K562 (cell line): ENCODE measurements around the gene PGM5.
"Not testable (repeated sequence)": the region's sequence is repeated elsewhere in the genome, so short reads cannot be mapped to it uniquely, and the experiment has no call there.

Experiments
- CBFB ChIP-seq: sonication (generic); formaldehyde crosslinking; IDR thresholded peaks from 2 replicates; pipeline ENCODE4 v1.4.0; 2020; ENCODE audit warnings: mild to moderate bottlenecking, missing genetic modification reagents
- ETS1 ChIP-seq: conservative IDR thresholded peaks from 2 replicates; pipeline ENCODE4 v1.6.1; 2011; ENCODE audit warnings: low read depth, mild to moderate bottlenecking, low read length; ENCODE audit not compliant: control insufficient read depth

- TF ChIP-seq CBFB, ETS1: not testable (repeated sequence)
These were observed 32.7 kb upstream of the PGM5 start for GRCh38 chr9:68323749-68324148.
